GM03348 (cell line): ENCODE data around the gene SYNE2.
A peak's percentile ranks its signal among the peaks of the same experiment; 100 is the strongest.

Experiments used
- DNase-seq: peaks from one replicate; pipeline ENCODE4 v3.0.0; 2012; ENCODE audit warnings: low spot score

The SYNE2 gene

DNA sequence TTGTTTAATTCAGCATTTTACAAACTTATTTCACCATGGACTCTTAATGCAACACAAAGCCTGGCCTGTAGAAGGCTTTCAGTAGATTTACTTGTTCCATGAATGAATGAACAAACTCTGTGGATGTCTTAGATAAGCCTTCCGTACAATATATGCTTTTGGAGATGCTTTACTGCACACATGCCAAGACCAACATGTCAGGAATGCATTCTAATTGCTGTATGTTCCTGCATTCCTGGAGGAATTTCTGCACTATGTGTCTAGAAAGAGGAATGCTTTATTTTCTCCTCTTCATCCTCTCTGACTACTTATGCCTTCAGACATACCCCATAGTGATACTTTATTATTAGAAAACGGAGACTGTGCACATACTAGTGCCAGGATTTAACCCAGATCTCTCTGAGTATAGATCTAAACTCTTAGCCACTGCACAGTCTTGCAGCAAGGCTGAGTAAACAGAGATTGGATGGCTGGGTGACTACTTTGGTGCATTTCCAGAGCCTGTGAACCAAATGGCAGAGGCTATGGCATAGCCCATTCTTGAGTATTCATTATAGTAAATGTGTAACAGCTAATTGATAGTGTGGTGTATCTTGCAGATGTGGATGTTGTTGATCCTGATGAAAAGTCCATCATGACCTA is 108.2 kb downstream of the SYNE2 start:
- peak; percentile 9 for DNase-seq

- DNase-seq: no peak
Measured at GRCh38 chr14:63962906-63963305, 110.1 kb downstream of the SYNE2 start.

DNA sequence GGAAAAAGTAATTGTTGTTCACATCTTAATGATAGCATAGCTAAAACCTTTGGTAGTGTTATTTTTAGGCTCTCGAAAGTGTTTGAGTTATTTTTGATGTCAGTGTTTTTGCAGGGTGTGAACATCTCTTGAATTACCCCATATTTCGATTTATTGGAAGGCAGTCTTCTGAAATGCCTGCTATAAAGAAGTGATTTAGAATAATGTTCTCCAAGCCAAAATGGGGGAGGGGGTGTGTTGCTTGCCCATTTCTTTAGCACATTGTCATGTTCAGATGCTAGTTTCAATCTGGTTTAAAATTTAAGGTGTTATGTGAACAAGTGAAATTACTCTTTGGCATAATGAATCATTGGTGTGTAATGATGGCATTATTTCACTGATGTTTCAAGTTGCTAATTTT is 110.6 kb downstream of the SYNE2 start:
- DNase-seq: no peak

- no peak for DNase-seq
Measured at GRCh38 chr14:63964113-63964512, 111.3 kb downstream of the SYNE2 start.

DNA sequence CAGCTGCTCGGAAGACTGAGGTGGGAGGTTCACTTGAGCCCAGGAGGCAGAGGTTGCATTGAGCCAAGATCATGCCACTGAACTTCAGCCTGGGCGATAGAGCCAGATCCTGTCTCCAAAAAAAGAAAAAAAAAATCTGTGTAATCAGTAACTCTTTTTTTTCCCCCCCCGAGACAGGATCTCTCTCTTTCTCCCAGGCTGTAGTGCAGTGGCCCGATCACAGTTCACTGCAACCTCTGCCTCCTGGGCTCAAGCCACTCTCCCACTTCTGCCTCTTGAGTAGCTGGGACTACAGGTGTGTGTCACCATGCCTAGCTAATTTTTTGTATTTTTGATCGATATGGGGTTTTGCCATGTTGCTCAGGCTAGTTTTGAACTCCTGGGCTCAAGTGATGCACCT is 113.6 kb downstream of the SYNE2 start:
- DNase-seq: no peak

GRCh38 chr14:63972323-63972932 is 119.6 kb downstream of the SYNE2 start:
- DNase-seq: no peak

DNA sequence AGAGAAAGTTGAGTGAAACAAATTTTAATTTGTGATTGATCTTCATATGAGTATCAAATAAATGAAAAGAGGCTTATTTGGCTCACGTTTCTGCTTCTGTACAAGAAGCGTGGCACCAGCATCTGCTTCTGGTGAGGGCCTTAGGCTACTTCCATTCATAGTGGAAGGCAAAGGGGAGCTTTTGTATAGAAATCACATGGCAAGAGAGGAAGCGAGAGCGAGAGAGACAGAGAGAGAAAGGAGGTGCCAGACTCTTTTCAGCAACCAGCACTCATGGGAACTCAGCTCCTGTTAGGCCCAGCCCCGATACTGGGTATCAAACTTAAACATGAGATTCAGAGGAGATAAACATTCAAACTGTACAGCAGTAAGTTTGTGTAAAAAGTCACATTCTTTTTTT is 121.4 kb downstream of the SYNE2 start:
- DNase-seq: no peak

- DNase-seq: no peak
Measured at GRCh38 chr14:63981569-63981968, 128.8 kb downstream of the SYNE2 start.

GRCh38 chr14:63982156-63982555 is 129.4 kb downstream of the SYNE2 start:
- DNase-seq: no peak

DNA sequence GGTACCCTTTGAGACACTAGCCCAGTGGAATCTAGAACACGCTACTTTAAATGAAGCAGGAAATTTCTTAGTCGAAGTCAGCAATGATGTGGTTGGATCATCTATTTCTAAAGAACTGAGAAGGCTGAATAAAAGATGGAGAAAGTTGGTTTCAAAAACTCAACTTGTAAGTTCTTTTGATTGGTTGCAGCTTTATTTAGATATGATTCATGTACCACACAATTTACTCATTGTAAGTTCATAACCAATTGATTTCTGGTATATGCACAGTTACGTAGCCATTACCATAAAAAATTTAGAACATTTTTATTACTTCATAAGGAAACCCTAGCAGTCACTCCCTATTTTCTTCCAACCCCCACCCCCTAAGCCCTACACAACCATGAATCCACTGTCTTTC is 129.8 kb downstream of the SYNE2 start:
- DNase-seq: no peak

- peak; percentile 77 for DNase-seq
Measured at GRCh38 chr14:63986789-63987533, 134.2 kb downstream of the SYNE2 start.

GRCh38 chr14:63988579-63988978 is 135.8 kb downstream of the SYNE2 start:
- no peak for DNase-seq

GRCh38 chr14:63991833-63992232 is 139.0 kb downstream of the SYNE2 start:
- no peak for DNase-seq

DNA sequence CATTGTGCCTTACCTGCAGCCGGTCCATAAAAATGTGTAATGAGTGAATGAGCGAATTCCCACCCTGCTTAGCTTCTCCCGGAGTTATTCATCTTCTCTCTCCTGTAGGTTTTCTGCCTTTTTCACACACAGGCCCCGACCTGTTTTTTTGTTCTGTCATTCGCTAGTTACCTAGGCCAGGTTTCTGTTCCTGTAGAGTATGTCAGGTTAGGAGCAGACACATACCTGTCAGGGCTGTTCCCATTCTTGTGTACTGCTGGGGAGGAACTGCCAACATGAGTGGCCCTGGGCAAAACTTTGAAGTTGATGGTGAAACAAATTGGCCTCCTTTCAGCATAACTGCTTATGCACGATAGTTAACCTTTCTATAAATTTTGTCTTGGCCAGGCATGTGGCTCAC is 140.1 kb downstream of the SYNE2 start:
- DNase-seq: no peak

- no peak for DNase-seq
Measured at GRCh38 chr14:63993992-63994391, 141.2 kb downstream of the SYNE2 start.

GRCh38 chr14:63995285-63995684 is 142.5 kb downstream of the SYNE2 start:
- no peak for DNase-seq

DNA sequence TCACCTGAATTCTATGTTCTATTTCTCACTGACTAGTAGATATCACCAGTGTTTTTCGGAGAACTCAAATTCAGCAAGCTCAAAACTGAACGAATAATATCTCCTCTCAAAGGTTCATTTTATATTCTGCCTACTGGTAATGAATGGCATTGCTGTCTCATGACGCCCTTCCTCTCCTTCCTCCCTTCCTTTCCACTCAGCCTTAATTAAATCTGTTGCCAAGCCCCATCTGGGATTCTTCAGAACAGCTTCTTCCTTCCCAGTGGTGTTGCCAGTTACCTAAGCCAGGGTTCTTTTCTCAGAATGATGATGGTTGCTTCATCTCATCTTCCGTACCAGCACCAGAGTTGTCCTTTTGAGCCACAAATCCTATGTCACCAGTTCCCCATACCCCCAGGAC is 143.2 kb downstream of the SYNE2 start:
- no peak for DNase-seq

- DNase-seq: no peak
Measured at GRCh38 chr14:63996625-63997220, 143.9 kb downstream of the SYNE2 start.

GRCh38 chr14:64000749-64001148 is 147.9 kb downstream of the SYNE2 start:
- no peak for DNase-seq

- no peak for DNase-seq
Measured at GRCh38 chr14:64005822-64006221, 153.0 kb downstream of the SYNE2 start.

DNA sequence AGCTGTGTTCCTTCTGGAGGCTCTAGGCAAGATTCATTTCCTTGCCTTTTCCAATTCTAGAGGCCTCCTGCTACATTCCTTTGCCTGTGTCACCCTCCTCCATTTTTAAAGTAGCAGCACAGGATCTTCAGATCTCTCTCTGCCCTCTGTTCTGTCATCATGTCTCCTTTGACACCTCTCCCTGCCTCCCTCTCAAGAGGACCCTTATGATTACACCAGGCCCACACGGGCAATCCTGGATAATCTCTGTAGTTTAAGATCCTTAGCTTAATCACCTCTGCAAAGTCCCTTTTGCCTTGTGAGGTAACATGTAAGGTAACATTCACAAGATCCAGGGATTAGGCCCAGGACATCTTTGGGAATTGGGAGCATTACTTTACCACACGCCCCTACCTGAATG is 155.2 kb downstream of the SYNE2 start:
- DNase-seq: no peak

DNA sequence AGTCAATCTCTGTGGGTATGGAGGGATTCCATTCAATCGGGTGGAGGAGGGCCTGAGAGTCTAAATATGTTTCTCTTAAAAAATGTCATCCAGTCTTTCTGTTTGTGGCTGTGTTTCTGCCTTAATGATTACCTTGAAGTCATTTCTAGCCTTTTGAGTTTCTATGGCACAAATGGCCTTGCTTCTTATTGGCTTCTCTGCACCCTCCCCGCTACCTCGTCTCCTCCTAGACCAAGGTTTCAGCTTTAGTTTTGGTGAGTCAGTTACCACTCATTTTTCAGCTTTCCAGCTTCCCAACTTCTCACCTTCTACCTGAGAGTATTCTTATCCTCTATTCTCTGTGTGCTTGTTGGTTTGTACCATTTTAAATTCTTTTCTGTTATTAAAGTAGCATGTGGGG is 159.2 kb downstream of the SYNE2 start:
- DNase-seq: no peak

GRCh38 chr14:64012720-64013119 is 159.9 kb downstream of the SYNE2 start:
- no peak for DNase-seq
